WTC11 (cell line): ENCODE measurements around the gene HRH3. TPM values are rescaled to one million over a fixed set of nuclear protein-coding genes. Genes with fewer than 3 reads are reported as not detected.

Experiments
- ATAC-seq: fragments of 200-7000 bp; cut with Tn5 transposase; 2 replicates; pipeline ENCODE4 v1.10.0; 2021; ENCODE audit warnings: mild to moderate bottlenecking, moderate library complexity
- CTCF ChIA-PET: fragments of 300-600 bp; sonication (Branson Sonifier 250); formaldehyde crosslinking; loops from one replicate; lab custom pipeline; 2021; ENCODE audit warnings: antibody characterized with exemption; lab: Charles Lee
- POLR2A ChIA-PET: fragments of 350-600 bp; sonication (Branson Sonifier 250); formaldehyde crosslinking; loops from one replicate; lab custom pipeline; 2021; ENCODE audit warnings: antibody characterized with exemption; lab: Charles Lee
- DNase-seq: peaks from one replicate; pipeline ENCODE4 v3.0.0; 2021; ENCODE audit warnings: low spot score
- H3K27ac Mint-ChIP-seq: 2 replicates; pipeline ENCODE4 v1.8.0; 2021; ENCODE audit warnings: mixed read lengths
- H3K27me3 Mint-ChIP-seq: 2 replicates; pipeline ENCODE4 v1.8.0; 2021; ENCODE audit warnings: low read depth, mild to moderate bottlenecking, moderate library complexity, mixed read lengths
- H3K36me3 Mint-ChIP-seq: 2 replicates; pipeline ENCODE4 v1.8.0; 2021; ENCODE audit warnings: mixed read lengths
- H3K4me1 Mint-ChIP-seq: 2 replicates; pipeline ENCODE4 v1.8.0; 2022; ENCODE audit warnings: mixed read lengths
- H3K4me3 Mint-ChIP-seq: 2 replicates; pipeline ENCODE4 v1.8.0; 2021; ENCODE audit warnings: mild to moderate bottlenecking, moderate library complexity, mixed read lengths
- H3K9me3 Mint-ChIP-seq: 2 replicates; pipeline ENCODE4 v1.8.0; 2021; ENCODE audit warnings: mixed read lengths
- AFF4 ChIP-seq: sonication (generic); formaldehyde crosslinking; IDR thresholded peaks from 2 replicates; pipeline ENCODE4 v1.8.1; 2023; ENCODE audit warnings: mild to moderate bottlenecking, missing genetic modification reagents, borderline replicate concordance
- FOXJ3 ChIP-seq: sonication (generic); formaldehyde crosslinking; IDR thresholded peaks from 2 replicates; pipeline ENCODE4 v1.9.0; 2021; ENCODE audit warnings: missing genetic modification reagents, mild to moderate bottlenecking, borderline replicate concordance
- FOXP1 ChIP-seq: sonication (generic); formaldehyde crosslinking; IDR thresholded peaks from 2 replicates; pipeline ENCODE4 v1.8.0; 2022; ENCODE audit warnings: missing genetic modification reagents, mild to moderate bottlenecking, moderate library complexity, borderline replicate concordance
- JAZF1 ChIP-seq: fragments of 250-450 bp; sonication (Bioruptor Pico); IDR thresholded peaks from 2 replicates; pipeline ENCODE4 v1.9.0; 2021; ENCODE audit warnings: moderate library complexity, mild to moderate bottlenecking, inconsistent platforms
- MAX ChIP-seq: sonication (generic); formaldehyde crosslinking; IDR thresholded peaks from 2 replicates; pipeline ENCODE4 v1.8.0; 2022; ENCODE audit warnings: mild to moderate bottlenecking, missing genetic modification reagents
- PRRX2 ChIP-seq: fragments of 250-450 bp; sonication (Bioruptor Pico); IDR thresholded peaks from 2 replicates; pipeline ENCODE4 v1.8.0; 2021; ENCODE audit warnings: mild to moderate bottlenecking
- STAT6 ChIP-seq: sonication (generic); formaldehyde crosslinking; conservative IDR thresholded peaks from 2 replicates; pipeline ENCODE4 v1.8.1; 2023; ENCODE audit warnings: mild to moderate bottlenecking, low read depth, missing genetic modification reagents, moderate library complexity
- ZMAT4 ChIP-seq: fragments of 250-450 bp; sonication (Bioruptor Pico); IDR thresholded peaks from 2 replicates; pipeline ENCODE4 v1.9.0; 2021; ENCODE audit warnings: mild to moderate bottlenecking
- ZNF281 ChIP-seq: sonication (generic); formaldehyde crosslinking; IDR thresholded peaks from 2 replicates; pipeline ENCODE4 v1.8.0; 2023; ENCODE audit warnings: mild to moderate bottlenecking, missing genetic modification reagents
- ZNF396 ChIP-seq: fragments of 250-450 bp; sonication (Bioruptor Pico); IDR thresholded peaks from 2 replicates; pipeline ENCODE4 v1.8.0; 2021; ENCODE audit warnings: mild to moderate bottlenecking, moderate library complexity, borderline replicate concordance
- ZNF512 ChIP-seq: sonication (generic); formaldehyde crosslinking; IDR thresholded peaks from 2 replicates; pipeline ENCODE4 v1.8.1; 2022; ENCODE audit warnings: missing genetic modification reagents, borderline replicate concordance
- ZNF532 ChIP-seq: fragments of 250-450 bp; sonication (Bioruptor Pico); IDR thresholded peaks from 2 replicates; pipeline ENCODE4 v1.9.0; 2021; ENCODE audit warnings: mild to moderate bottlenecking, borderline replicate concordance
- total RNA-seq: library from RNA; stranded (reverse); gene quantifications from 3 replicates; pipeline ENCODE4 v1.2.3, GENCODE V29; 2021

Gene HRH3
- total RNA-seq, 1 experiment from 2014 or later = 3.3 TPM

- H3K4me1 Mint-ChIP-seq = peaks cover 16% of the 10 kb centered on the region
- H3K27ac Mint-ChIP-seq = peak overlapping the region; percentile 36; the same call in 1 of the 2 replicates
- no peaks in the 10 kb centered on the region for H3K27me3 Mint-ChIP-seq
- H3K9me3 Mint-ChIP-seq = no peaks in the 10 kb centered on the region
- ChIA-PET CTCF (no interaction called here), POLR2A (no interaction called here)
- no peaks in the 10 kb centered on the region; the same call in 1 of the 2 replicates for H3K36me3 Mint-ChIP-seq
- no peak overlapping the region for H3K4me3 Mint-ChIP-seq
- ATAC-seq = no peak
- DNase-seq = no peak
- no peak for TF ChIP-seq STAT6 (CRISPR knock-in tag)
- TF ChIP-seq JAZF1 (CRISPR knock-in tag) = no peak
- TF ChIP-seq FOXJ3 = no peak
Measured at GRCh38 chr20:62248890-62249560, 28.9 kb upstream of the HRH3 start.

- TF ChIP-seq PRRX2 (CRISPR knock-in tag) (no peak), ZNF281 (CRISPR knock-in tag) (no peak), ZMAT4 (no peak), ZNF532 (CRISPR knock-in tag) (no peak)
- Mint-ChIP-seq H3K36me3 (no peaks in the 10 kb centered on the region), H3K27ac (peak overlapping the region; percentile 74; the same call in 1 of the 2 replicates), H3K4me3 (no peak overlapping the region), H3K27me3 (no peaks in the 10 kb centered on the region), H3K9me3 (no peaks in the 10 kb centered on the region), H3K4me1 (peaks cover 14% of the 10 kb centered on the region)
- peak; percentile 41; the same call in 1 of the 2 replicates for ATAC-seq
- CTCF ChIA-PET = interaction anchor here (0.6 kb wide), 1 partner anchor 122 kb away, joined by 3 read pairs; no protein-coding TSS in a partner anchor
- no peak for DNase-seq
- POLR2A ChIA-PET = no interaction called here
Measured at GRCh38 chr20:62246872-62247652, 27.0 kb upstream of the HRH3 start.

- DNase-seq (no peak), ATAC-seq (no peak)
- ChIA-PET CTCF (interaction anchor here (0.6 kb wide), 1 partner anchor 122 kb away, joined by 3 read pairs; no protein-coding TSS in a partner anchor), POLR2A (no interaction called here)
- H3K9me3 Mint-ChIP-seq = no peaks in the 10 kb centered on the region
- H3K27ac Mint-ChIP-seq = peak overlapping the region; percentile 74; the same call in 1 of the 2 replicates
- no peaks in the 10 kb centered on the region for H3K27me3 Mint-ChIP-seq
- H3K4me1 Mint-ChIP-seq = peaks cover 14% of the 10 kb centered on the region
- peaks cover 4% of the 10 kb centered on the region for H3K36me3 Mint-ChIP-seq
- no peak overlapping the region for H3K4me3 Mint-ChIP-seq
- TF ChIP-seq AFF4 = no peak
- TF ChIP-seq ZNF512 (CRISPR knock-in tag) = no peak
- TF ChIP-seq ZNF396 (CRISPR knock-in tag) = no peak
- no peak for TF ChIP-seq FOXP1 (CRISPR knock-in tag)
- TF ChIP-seq MAX = no peak
Measured at GRCh38 chr20:62246431-62246830, 26.4 kb upstream of the HRH3 start.
